BLaER1 (cell line): ENCODE measurements around the gene DNAJB12.
A peak's percentile ranks its signal among the peaks of the same experiment; 100 is the strongest.
"Not testable (repeated sequence)": the region's sequence is repeated elsewhere in the genome, so short reads cannot be mapped to it uniquely, and the experiment has no call there.

Experiments used
- H3K27ac ChIP-seq: shearing (Covaris generic); formaldehyde crosslinking; 2 replicates; pipeline ENCODE4 v1.8.1; 2022
- H3K27me3 ChIP-seq: shearing (Covaris generic); formaldehyde crosslinking; 2 replicates; pipeline ENCODE4 v1.8.1; 2022
- H3K36me3 ChIP-seq: shearing (Covaris generic); formaldehyde crosslinking; 2 replicates; pipeline ENCODE4 v1.8.1; 2022
- H3K4me1 ChIP-seq: shearing (Covaris generic); formaldehyde crosslinking; 2 replicates; pipeline ENCODE4 v1.8.1; 2022
- H3K4me2 ChIP-seq: shearing (Covaris generic); formaldehyde crosslinking; 2 replicates; pipeline ENCODE4 v1.8.1; 2022
- H3K4me3 ChIP-seq: shearing (Covaris generic); formaldehyde crosslinking; 2 replicates; pipeline ENCODE4 v1.8.1; 2022
- H3K9ac ChIP-seq: shearing (Covaris generic); formaldehyde crosslinking; 2 replicates; pipeline ENCODE4 v1.8.1; 2022
- H3K9me3 ChIP-seq: shearing (Covaris generic); formaldehyde crosslinking; 2 replicates; pipeline ENCODE4 v1.8.1; 2022
- H4K20me1 ChIP-seq: shearing (Covaris generic); formaldehyde crosslinking; 2 replicates; pipeline ENCODE4 v1.8.1; 2022
- Cebpa-rat ChIP-seq: shearing (Covaris generic); IDR thresholded peaks from 2 replicates; pipeline ENCODE4 v1.8.1; 2022

Gene DNAJB12

GRCh38 chr10:72354356-72355213 is at the start of gene DNAJB12:
TSS of gene DNAJB12 (minus strand) at chr10:72354919. CDS start at chr10:72354897, 22 bp downstream.
- H3K36me3 ChIP-seq, result peaks cover 38% of the 10 kb centered on the region
- TF ChIP-seq Cebpa-rat, result no peak
- H3K27ac ChIP-seq, result peak within 1 kb of the TSS; percentile 97
- peaks cover 24% of the 10 kb centered on the region for H3K4me1 ChIP-seq
- peak within 1 kb of the TSS; percentile 77 for H3K4me3 ChIP-seq
- peak within 1 kb of the TSS; percentile 97 for H3K9ac ChIP-seq
- H3K9me3 ChIP-seq, result no peaks in the 10 kb centered on the region
- no peaks in the 10 kb centered on the region for H3K27me3 ChIP-seq
- H3K4me2 ChIP-seq, result peak within 1 kb of the TSS; percentile 95
- peaks cover 47% of the 10 kb centered on the region for H4K20me1 ChIP-seq

DNA sequence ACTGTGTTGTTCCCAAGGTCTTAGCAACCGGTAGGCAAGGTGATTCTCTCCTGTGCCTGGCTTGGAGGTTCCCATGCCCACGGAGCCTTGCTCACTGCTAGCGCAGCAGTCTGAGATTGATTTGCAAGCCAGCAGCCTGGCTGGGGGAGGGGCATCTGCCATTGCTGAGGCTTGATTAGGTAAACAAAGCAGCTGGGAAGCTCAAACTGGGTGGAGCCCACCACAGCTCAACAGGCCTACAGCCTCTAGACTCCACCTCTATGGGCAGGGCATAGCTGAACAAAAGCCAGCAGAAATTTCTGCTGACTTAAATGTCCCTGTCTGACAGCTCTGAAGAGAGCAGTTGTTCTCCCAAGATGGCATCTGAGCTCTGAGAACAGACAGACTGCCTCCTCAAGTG is 40.9 kb upstream of the DNAJB12 start:
- not testable (repeated sequence) for H3K4me3 ChIP-seq, H3K9me3 ChIP-seq, H4K20me1 ChIP-seq, H3K4me1 ChIP-seq, H3K4me2 ChIP-seq, H3K27ac ChIP-seq, H3K9ac ChIP-seq, H3K27me3 ChIP-seq
- H3K36me3 ChIP-seq, result peaks cover 26% of the 10 kb centered on the region

DNA sequence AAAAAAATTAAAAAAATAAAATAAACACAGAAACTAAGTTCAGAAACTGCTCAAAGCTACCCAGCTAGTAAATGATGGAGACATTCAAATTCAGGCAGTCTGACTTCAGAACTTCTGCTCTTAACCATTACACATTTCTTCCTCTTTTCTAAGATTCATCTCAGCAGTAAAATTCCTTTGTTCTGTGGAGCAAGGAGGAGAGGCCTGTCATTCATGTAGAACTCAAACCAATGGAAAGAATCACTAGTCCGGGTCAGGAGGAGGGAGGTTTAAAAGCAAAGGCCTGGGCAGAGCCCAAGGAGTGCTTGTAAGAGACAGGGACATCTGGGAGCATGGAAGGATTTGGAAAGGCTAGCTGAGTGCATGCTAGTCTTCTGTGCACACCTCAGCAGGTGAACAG is 37.9 kb upstream of the DNAJB12 start:
- TF ChIP-seq Cebpa-rat, result no peak
- Histone ChIP-seq H3K4me3 (no peak overlapping the region), H3K4me1 (no peaks in the 10 kb centered on the region), H3K4me2 (no peak overlapping the region), H4K20me1 (no peaks in the 10 kb centered on the region), H3K36me3 (peaks cover 26% of the 10 kb centered on the region), H3K27ac (no peak overlapping the region), H3K9me3 (peaks cover 7% of the 10 kb centered on the region; the same call in 1 of the 2 replicates), H3K27me3 (no peaks in the 10 kb centered on the region), H3K9ac (no peak overlapping the region)

DNA sequence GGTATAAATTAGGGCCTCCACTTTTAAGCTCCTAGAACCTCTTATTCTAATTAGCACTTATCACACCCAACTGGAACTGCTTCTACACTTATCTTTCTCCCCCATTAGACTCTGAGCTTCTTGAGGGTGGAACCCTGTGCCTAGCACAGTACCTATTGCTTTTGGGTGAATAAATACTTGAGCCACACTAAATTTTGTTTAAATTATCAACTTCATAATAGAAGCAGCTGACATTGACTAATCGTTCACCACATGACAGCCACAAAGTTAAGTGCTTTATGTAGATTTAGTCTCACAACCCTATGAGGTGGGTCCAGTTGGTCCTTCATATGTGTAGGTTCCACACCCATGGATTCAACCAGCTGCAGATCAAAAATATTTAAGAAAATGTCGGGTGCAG is 36.0 kb upstream of the DNAJB12 start:
- H3K4me3 ChIP-seq, result no peak overlapping the region
- H3K4me2 ChIP-seq, result no peak overlapping the region
- no peaks in the 10 kb centered on the region for H3K27me3 ChIP-seq
- no peak overlapping the region for H3K9ac ChIP-seq
- no peak for TF ChIP-seq Cebpa-rat
- no peak overlapping the region for H3K27ac ChIP-seq
- H3K9me3 ChIP-seq, result peaks cover 7% of the 10 kb centered on the region; the same call in 1 of the 2 replicates
- H4K20me1 ChIP-seq, result no peaks in the 10 kb centered on the region
- H3K4me1 ChIP-seq, result no peaks in the 10 kb centered on the region
- peaks cover 22% of the 10 kb centered on the region for H3K36me3 ChIP-seq

DNA sequence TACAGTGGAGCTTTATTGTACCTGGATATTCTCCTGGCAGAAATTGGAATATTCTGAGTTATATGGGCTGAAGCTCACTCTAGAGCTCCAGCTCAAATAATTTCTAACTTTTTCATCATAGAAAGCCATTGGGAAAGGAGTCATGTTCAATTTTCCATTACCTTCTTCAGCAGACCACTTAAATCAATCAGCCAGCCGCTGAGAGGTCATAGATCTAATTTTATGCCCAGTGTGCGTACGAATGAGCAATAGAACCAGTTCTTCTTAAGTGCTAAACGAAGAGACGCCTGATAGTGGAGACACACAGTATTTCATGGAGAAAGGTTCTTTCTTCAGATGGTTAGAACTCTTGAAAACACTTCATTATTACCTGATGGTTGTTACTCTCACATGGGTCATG is 35.0 kb upstream of the DNAJB12 start:
- Histone ChIP-seq H3K27ac (no peak overlapping the region), H3K9me3 (no peaks in the 10 kb centered on the region), H3K4me3 (no peak overlapping the region), H3K4me2 (no peak overlapping the region), H3K9ac (no peak overlapping the region), H3K36me3 (peaks cover 13% of the 10 kb centered on the region; the same call in 1 of the 2 replicates), H3K27me3 (no peaks in the 10 kb centered on the region), H3K4me1 (no peaks in the 10 kb centered on the region), H4K20me1 (no peaks in the 10 kb centered on the region)
- TF ChIP-seq Cebpa-rat, result no peak

- H3K27me3 ChIP-seq, result no peaks in the 10 kb centered on the region
- no peaks in the 10 kb centered on the region for H4K20me1 ChIP-seq
- no peak overlapping the region for H3K4me2 ChIP-seq
- H3K36me3 ChIP-seq, result peaks cover 13% of the 10 kb centered on the region; the same call in 1 of the 2 replicates
- no peak overlapping the region for H3K4me3 ChIP-seq
- H3K4me1 ChIP-seq, result no peaks in the 10 kb centered on the region
- no peak overlapping the region for H3K9ac ChIP-seq
- no peaks in the 10 kb centered on the region for H3K9me3 ChIP-seq
- no peak overlapping the region for H3K27ac ChIP-seq
- TF ChIP-seq Cebpa-rat, result no peak
Measured at GRCh38 chr10:72389014-72389413, 34.3 kb upstream of the DNAJB12 start.

- Histone ChIP-seq H3K27ac (no peak overlapping the region), H3K9ac (no peak overlapping the region), H3K4me3 (no peak overlapping the region), H3K4me2 (no peak overlapping the region), H4K20me1 (no peaks in the 10 kb centered on the region), H3K27me3 (no peaks in the 10 kb centered on the region), H3K36me3 (peaks cover 8% of the 10 kb centered on the region; the same call in 1 of the 2 replicates), H3K9me3 (no peaks in the 10 kb centered on the region), H3K4me1 (no peaks in the 10 kb centered on the region)
- no peak for TF ChIP-seq Cebpa-rat
Measured at GRCh38 chr10:72388062-72388461, 33.3 kb upstream of the DNAJB12 start.

DNA sequence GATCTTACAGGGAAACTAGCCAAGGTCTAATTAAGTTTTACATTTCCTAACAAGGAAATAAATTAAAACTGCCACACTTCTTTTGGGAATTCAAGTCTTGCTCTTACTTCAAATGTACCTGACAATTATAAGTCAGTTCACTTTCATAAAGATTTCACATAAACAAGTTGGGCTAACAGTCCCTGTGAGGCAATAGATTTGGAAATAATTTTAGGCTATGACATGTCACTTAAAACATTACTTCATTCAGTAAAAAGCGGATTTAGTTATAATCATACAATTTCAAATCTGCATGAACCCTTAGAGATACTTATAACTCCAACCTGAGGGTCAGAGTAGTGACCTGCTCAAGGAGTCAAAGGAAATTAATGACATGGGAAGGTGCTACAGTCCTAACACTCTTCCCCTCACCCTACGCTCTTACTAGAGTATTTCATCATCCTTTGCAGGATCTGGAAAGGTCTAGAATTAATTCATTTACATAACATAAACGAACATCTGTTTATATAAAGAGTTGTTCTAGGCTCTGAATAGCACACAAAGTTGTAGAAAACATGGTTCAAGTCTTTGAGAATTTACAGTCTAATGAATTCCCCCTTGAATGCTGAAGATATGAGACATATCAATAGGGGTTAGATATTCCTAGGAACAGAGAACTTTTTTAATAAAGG is 32.3 kb upstream of the DNAJB12 start:
- no peaks in the 10 kb centered on the region for H3K9me3 ChIP-seq
- no peak overlapping the region for H3K4me3 ChIP-seq
- H3K27ac ChIP-seq, result no peak overlapping the region
- TF ChIP-seq Cebpa-rat, result no peak
- H4K20me1 ChIP-seq, result no peaks in the 10 kb centered on the region
- H3K27me3 ChIP-seq, result no peaks in the 10 kb centered on the region
- H3K4me2 ChIP-seq, result no peak overlapping the region
- no peak overlapping the region for H3K9ac ChIP-seq
- H3K36me3 ChIP-seq, result no peaks in the 10 kb centered on the region; the same call in 1 of the 2 replicates
- H3K4me1 ChIP-seq, result no peaks in the 10 kb centered on the region

- H3K4me1 ChIP-seq, result no peaks in the 10 kb centered on the region
- H3K9me3 ChIP-seq, result no peaks in the 10 kb centered on the region
- no peak overlapping the region for H3K4me3 ChIP-seq
- H3K4me2 ChIP-seq, result no peak overlapping the region
- no peaks in the 10 kb centered on the region for H3K27me3 ChIP-seq
- H3K36me3 ChIP-seq, result no peaks in the 10 kb centered on the region
- no peak overlapping the region for H3K9ac ChIP-seq
- no peak overlapping the region for H3K27ac ChIP-seq
- H4K20me1 ChIP-seq, result no peaks in the 10 kb centered on the region
- TF ChIP-seq Cebpa-rat, result no peak
Measured at GRCh38 chr10:72385724-72386123, 31.0 kb upstream of the DNAJB12 start.

GRCh38 chr10:72384982-72385381 is 30.3 kb upstream of the DNAJB12 start:
- not testable (repeated sequence) for H4K20me1 ChIP-seq, H3K27ac ChIP-seq, H3K9ac ChIP-seq, H3K4me1 ChIP-seq, H3K4me3 ChIP-seq, H3K36me3 ChIP-seq, H3K4me2 ChIP-seq, H3K9me3 ChIP-seq, H3K27me3 ChIP-seq
